Colonic mucosa (tissue), 4 donors: ENCODE data around the gene OMD. TPM values are rescaled to one million over a fixed set of nuclear protein-coding genes. Genes with fewer than 3 reads are reported as not detected.

Experiments used
- DNase-seq: peaks from one replicate; pipeline ENCODE4 v3.0.0-alpha.2; 2020
- H3K27ac ChIP-seq: fragments of 200-600 bp; one replicate; pipeline ENCODE4 v1.8.0; 2021
- H3K27me3 ChIP-seq: fragments of 200-600 bp; one replicate; pipeline ENCODE4 v1.8.0; 2021
- H3K36me3 ChIP-seq: fragments of 200-600 bp; one replicate; pipeline ENCODE4 v1.8.0; 2021
- H3K4me1 ChIP-seq: fragments of 200-600 bp; one replicate; pipeline ENCODE4 v1.8.0; 2021; ENCODE audit warnings: mild to moderate bottlenecking
- H3K4me3 ChIP-seq: fragments of 200-600 bp; one replicate; pipeline ENCODE4 v1.8.0; 2021
- H3K9ac ChIP-seq, 2 donors: one replicate each; pipeline ENCODE4 v1.7.0; 2013; ENCODE audit warnings: control low read depth in 2 of 2, low read depth in 2 of 2, low read length in 2 of 2
- H3K9me3 ChIP-seq: fragments of 200-600 bp; one replicate; pipeline ENCODE4 v1.8.0; 2021
- intact Hi-C: fragments of 100-400 bp; cut with DNase I; formaldehyde crosslinking; loops from one replicate; pipeline ENCODE4 v1.14.1; 2022
- total RNA-seq, 2 donors: library from RNA; stranded (reverse); fragmentation: NEBNext Ultra II Directional in 1 of 2; extraction: Animal tissue kit (Norgen Biotek cat#: 25700) in 1 of 2; gene quantifications; one replicate each; pipeline ENCODE4 v1.2.1, GENCODE V29; 2021
- TF ChIP-seq, protein P1 (sequence below): fragments of 200-600 bp; IDR thresholded peaks from one replicate; pipeline ENCODE4 v1.8.0; 2022; ENCODE audit warnings: antibody characterized with exemption, mild to moderate bottlenecking
- donor health status: healthy.
- donor health status: DM: no; HTN: no; CAD: no.
- donor health status: DM: no; HTN: no; CAD: no.

Gene OMD
- total RNA-seq, 2 donors from 2014 or later: 0.37 to 0.88 TPM

GRCh38 chr9:92463387-92463786, 39.1 kb upstream of the OMD start:
- Histone ChIP-seq H3K27me3 (no peaks in the 10 kb centered on the region), H3K9ac (no peak overlapping the region), H3K36me3 (no peaks in the 10 kb centered on the region), H3K9me3 (no peaks in the 10 kb centered on the region), H3K4me3 (no peak overlapping the region), H3K4me1 (no peaks in the 10 kb centered on the region), H3K27ac (no peak overlapping the region)
- TF ChIP-seq, protein P1, sequence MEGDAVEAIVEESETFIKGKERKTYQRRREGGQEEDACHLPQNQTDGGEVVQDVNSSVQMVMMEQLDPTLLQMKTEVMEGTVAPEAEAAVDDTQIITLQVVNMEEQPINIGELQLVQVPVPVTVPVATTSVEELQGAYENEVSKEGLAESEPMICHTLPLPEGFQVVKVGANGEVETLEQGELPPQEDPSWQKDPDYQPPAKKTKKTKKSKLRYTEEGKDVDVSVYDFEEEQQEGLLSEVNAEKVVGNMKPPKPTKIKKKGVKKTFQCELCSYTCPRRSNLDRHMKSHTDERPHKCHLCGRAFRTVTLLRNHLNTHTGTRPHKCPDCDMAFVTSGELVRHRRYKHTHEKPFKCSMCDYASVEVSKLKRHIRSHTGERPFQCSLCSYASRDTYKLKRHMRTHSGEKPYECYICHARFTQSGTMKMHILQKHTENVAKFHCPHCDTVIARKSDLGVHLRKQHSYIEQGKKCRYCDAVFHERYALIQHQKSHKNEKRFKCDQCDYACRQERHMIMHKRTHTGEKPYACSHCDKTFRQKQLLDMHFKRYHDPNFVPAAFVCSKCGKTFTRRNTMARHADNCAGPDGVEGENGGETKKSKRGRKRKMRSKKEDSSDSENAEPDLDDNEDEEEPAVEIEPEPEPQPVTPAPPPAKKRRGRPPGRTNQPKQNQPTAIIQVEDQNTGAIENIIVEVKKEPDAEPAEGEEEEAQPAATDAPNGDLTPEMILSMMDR: no peak
- intact Hi-C loops: no loop called here
- no peak for DNase-seq

GRCh38 chr9:92457576-92457975, 33.3 kb upstream of the OMD start:
- no peaks in the 10 kb centered on the region for H3K27me3 ChIP-seq
- TF ChIP-seq, protein P1: no peak
- H3K9me3 ChIP-seq: no peaks in the 10 kb centered on the region
- H3K9ac ChIP-seq: no peak overlapping the region
- no peak overlapping the region for H3K27ac ChIP-seq
- intact Hi-C loops: no loop called here
- no peak for DNase-seq
- H3K36me3 ChIP-seq: no peaks in the 10 kb centered on the region
- H3K4me1 ChIP-seq: no peaks in the 10 kb centered on the region
- H3K4me3 ChIP-seq: no peak overlapping the region

GRCh38 chr9:92455217-92455616, 30.9 kb upstream of the OMD start:
- no peak overlapping the region for H3K4me3 ChIP-seq
- TF ChIP-seq, protein P1: no peak
- intact Hi-C loops: no loop called here
- no peaks in the 10 kb centered on the region for H3K4me1 ChIP-seq
- no peak for DNase-seq
- no peaks in the 10 kb centered on the region for H3K9me3 ChIP-seq
- H3K27me3 ChIP-seq: no peaks in the 10 kb centered on the region
- H3K9ac ChIP-seq: no peak overlapping the region
- H3K27ac ChIP-seq: no peak overlapping the region
- no peaks in the 10 kb centered on the region for H3K36me3 ChIP-seq

GRCh38 chr9:92446536-92446935, 22.3 kb upstream of the OMD start:
- Histone ChIP-seq H3K4me1 (no peaks in the 10 kb centered on the region), H3K4me3 (no peak overlapping the region), H3K36me3 (no peaks in the 10 kb centered on the region), H3K9me3 (no peaks in the 10 kb centered on the region), H3K9ac (no peak overlapping the region), H3K27me3 (no peaks in the 10 kb centered on the region), H3K27ac (no peak overlapping the region)
- intact Hi-C loops: no loop called here
- TF ChIP-seq, protein P1: no peak
- DNase-seq: no peak

GRCh38 chr9:92444841-92445240, 20.6 kb upstream of the OMD start:
- Histone ChIP-seq H3K27ac (no peak overlapping the region), H3K4me1 (no peaks in the 10 kb centered on the region), H3K4me3 (no peak overlapping the region), H3K27me3 (no peaks in the 10 kb centered on the region), H3K9ac (no peak overlapping the region), H3K36me3 (no peaks in the 10 kb centered on the region), H3K9me3 (no peaks in the 10 kb centered on the region)
- TF ChIP-seq, protein P1: no peak
- intact Hi-C loops: loop anchor here (5.0 kb wide), 1 partner anchor 192 kb away; no protein-coding TSS in a partner anchor
- no peak for DNase-seq

DNA sequence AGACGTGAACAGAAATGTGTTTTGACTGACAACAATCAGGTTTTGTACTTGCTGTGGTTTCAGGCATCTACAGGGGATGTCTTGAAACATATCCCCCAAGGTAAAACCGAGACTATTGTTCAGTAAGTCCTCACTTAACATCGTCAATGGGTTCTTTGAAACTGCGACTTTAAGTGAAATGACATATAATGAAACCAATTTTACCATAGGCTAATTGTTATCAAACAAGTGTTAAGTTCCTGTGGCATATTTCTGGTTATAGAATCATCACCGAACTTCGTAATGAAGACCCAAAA, 16.4 kb upstream of the OMD start:
- TF ChIP-seq, protein P1: no peak
- H3K4me3 ChIP-seq: no peak overlapping the region
- H3K9ac ChIP-seq: no peak overlapping the region
- no peak overlapping the region for H3K27ac ChIP-seq
- DNase-seq: no peak
- H3K9me3 ChIP-seq: no peaks in the 10 kb centered on the region
- H3K36me3 ChIP-seq: no peaks in the 10 kb centered on the region
- H3K27me3 ChIP-seq: no peaks in the 10 kb centered on the region
- intact Hi-C loops: loop anchor here (5.0 kb wide), 1 partner anchor 197 kb away; no protein-coding TSS in a partner anchor
- H3K4me1 ChIP-seq: no peaks in the 10 kb centered on the region
